ENCODE measurements around the gene UGT1A6. TPM values are rescaled to one million over a fixed set of nuclear protein-coding genes. Genes with fewer than 3 reads are reported as not detected.

The UGT1A6 gene
- total and polyA plus RNA-seq, 2 of the 13 experiments (the other 11 are each of a cell fraction or from before 2014, with no cell fraction given) = 0.25 TPM; not detected in 1

DNA sequence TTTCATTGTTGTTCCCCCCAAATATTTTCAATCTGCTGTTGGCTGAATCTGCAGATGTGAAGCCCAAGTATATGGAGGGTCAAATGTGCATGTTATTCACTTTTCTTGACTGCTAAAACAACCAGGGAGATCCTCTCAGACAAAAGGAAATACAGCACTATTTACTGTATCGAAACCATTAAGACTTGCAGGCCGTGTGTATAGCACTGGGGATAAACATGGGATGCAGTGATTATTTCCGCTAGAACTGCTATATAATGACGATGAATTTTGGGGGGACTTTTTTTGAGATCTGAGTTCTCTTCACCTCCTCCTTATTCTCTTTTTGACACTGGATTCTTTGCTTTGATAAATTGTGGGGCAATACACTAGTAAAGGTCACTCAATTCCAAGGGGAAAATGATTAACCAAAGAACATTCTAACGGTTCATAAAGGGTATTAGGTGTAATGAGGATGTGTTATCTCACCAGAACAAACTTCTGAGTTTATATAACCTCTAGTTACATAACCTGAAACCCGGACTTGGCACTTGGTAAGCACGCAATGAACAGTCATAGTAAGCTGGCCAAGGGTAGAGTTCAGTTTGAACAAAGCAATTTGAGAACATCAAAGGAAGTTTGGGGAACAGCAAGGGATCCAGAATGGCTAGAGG, 63.9 kb downstream of the UGT1A6 start:
- CTCF ChIA-PET (ENCODE audit: low intra/inter-chr PET ratio, low total read pairs) = no interaction called here
- H3K27me3 ChIP-seq (ENCODE audit: control insufficient read depth in 1 of 2, insufficient read depth in 2 of 2, low read length in 2 of 2) = peaks cover 7 to 80% of the 10 kb centered on the region in 2 experiments; a peak in 4 of 5 replicates
- peak overlapping the region; percentile 36 for H3K27ac ChIP-seq (ENCODE audit: extremely low read length, insufficient read depth, low read length)
- H3K36me3 ChIP-seq (replicated peaks in 1 of 2; ENCODE audit: control insufficient read depth in 1 of 2, insufficient read depth in 2 of 2, low read length in 2 of 2) = no peaks in the 10 kb centered on the region
- peak; percentile 95 for FAIRE-seq
- WGBS (ENCODE audit: low lambda C conversion rate) = 2% methylated on average over 7 of the region's 7 CpGs
- H3K9ac ChIP-seq (ENCODE audit: insufficient read depth, low read depth, low read length) = no peak overlapping the region
- H3K4me1 ChIP-seq (ENCODE audit: insufficient read depth, low read length) = peaks cover 46% of the 10 kb centered on the region
- peak overlapping the region; percentile 29; the same call in 1 of the 2 replicates for H3K4me2 ChIP-seq (ENCODE audit: low read depth, low read length)
- no peak overlapping the region for H2AFZ ChIP-seq (ENCODE audit: low read length)
- ATAC-seq = peak; percentile 91
- in situ Hi-C loops (cut with HindIII; ENCODE audit: extremely low pct_ligation_motif_present, low pct_unique_long_range_greater_than_20kb) = no loop called here
- no peaks in the 10 kb centered on the region for H4K20me1 ChIP-seq (ENCODE audit: insufficient read depth, low read length)
- H3K4me3 ChIP-seq (replicated peaks in 1 of 3; ENCODE audit: insufficient read depth in 1 of 3, low read depth in 2 of 3, low read length in 3 of 3) = no peak overlapping the region
- intact Hi-C loops (cut with micrococcal nuclease; ENCODE audit: unreplicated experiment) = no loop called here
- no TSS peak for BruUV-seq (replicated peaks)
- POLR2A ChIA-PET = interaction anchor here (2.3 kb wide), 1 partner anchor 11 kb away, joined by 9 read pairs; no protein-coding TSS in a partner anchor
- H3K9me3 ChIP-seq (ENCODE audit: low read length) = peaks cover 7% of the 10 kb centered on the region
- H3K79me2 ChIP-seq (ENCODE audit: insufficient read depth, low read length) = no peaks in the 10 kb centered on the region
- DNase-seq (ENCODE audit: low spot score) = peak; percentile 96
- TF ChIP-seq, protein P1, sequence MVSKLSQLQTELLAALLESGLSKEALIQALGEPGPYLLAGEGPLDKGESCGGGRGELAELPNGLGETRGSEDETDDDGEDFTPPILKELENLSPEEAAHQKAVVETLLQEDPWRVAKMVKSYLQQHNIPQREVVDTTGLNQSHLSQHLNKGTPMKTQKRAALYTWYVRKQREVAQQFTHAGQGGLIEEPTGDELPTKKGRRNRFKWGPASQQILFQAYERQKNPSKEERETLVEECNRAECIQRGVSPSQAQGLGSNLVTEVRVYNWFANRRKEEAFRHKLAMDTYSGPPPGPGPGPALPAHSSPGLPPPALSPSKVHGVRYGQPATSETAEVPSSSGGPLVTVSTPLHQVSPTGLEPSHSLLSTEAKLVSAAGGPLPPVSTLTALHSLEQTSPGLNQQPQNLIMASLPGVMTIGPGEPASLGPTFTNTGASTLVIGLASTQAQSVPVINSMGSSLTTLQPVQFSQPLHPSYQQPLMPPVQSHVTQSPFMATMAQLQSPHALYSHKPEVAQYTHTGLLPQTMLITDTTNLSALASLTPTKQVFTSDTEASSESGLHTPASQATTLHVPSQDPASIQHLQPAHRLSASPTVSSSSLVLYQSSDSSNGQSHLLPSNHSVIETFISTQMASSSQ (IDR thresholded peaks at IDR 0.05; ENCODE audit: low read depth) = peak; percentile 98
- TF ChIP-seq, protein P1 (CRISPR knock-in tag; IDR thresholded peaks at IDR 0.05; ENCODE audit: borderline replicate concordance) = peak; percentile 98
- TF ChIP-seq, protein P2, sequence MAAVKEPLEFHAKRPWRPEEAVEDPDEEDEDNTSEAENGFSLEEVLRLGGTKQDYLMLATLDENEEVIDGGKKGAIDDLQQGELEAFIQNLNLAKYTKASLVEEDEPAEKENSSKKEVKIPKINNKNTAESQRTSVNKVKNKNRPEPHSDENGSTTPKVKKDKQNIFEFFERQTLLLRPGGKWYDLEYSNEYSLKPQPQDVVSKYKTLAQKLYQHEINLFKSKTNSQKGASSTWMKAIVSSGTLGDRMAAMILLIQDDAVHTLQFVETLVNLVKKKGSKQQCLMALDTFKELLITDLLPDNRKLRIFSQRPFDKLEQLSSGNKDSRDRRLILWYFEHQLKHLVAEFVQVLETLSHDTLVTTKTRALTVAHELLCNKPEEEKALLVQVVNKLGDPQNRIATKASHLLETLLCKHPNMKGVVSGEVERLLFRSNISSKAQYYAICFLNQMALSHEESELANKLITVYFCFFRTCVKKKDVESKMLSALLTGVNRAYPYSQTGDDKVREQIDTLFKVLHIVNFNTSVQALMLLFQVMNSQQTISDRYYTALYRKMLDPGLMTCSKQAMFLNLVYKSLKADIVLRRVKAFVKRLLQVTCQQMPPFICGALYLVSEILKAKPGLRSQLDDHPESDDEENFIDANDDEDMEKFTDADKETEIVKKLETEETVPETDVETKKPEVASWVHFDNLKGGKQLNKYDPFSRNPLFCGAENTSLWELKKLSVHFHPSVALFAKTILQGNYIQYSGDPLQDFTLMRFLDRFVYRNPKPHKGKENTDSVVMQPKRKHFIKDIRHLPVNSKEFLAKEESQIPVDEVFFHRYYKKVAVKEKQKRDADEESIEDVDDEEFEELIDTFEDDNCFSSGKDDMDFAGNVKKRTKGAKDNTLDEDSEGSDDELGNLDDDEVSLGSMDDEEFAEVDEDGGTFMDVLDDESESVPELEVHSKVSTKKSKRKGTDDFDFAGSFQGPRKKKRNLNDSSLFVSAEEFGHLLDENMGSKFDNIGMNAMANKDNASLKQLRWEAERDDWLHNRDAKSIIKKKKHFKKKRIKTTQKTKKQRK (IDR thresholded peaks at IDR 0.05; ENCODE audit: low read length) = no peak
- TF ChIP-seq ZNF331 (CRISPR knock-in tag; IDR thresholded peaks at IDR 0.05) (peak; percentile 36; the same call in 1 of the 2 replicates), ZNF317 (CRISPR knock-in tag; IDR thresholded peaks at IDR 0.05) (peak; percentile 74; the same call in 1 of the 2 replicates), TCF7 (IDR thresholded peaks at IDR 0.05; ENCODE audit: low read depth) (peak; percentile 100), ZNF256 (CRISPR knock-in tag; conservative IDR thresholded peaks at IDR 0.05) (no peak), IKZF1 (IDR thresholded peaks at IDR 0.05) (no peak)
- TF ChIP-seq, protein P3, sequence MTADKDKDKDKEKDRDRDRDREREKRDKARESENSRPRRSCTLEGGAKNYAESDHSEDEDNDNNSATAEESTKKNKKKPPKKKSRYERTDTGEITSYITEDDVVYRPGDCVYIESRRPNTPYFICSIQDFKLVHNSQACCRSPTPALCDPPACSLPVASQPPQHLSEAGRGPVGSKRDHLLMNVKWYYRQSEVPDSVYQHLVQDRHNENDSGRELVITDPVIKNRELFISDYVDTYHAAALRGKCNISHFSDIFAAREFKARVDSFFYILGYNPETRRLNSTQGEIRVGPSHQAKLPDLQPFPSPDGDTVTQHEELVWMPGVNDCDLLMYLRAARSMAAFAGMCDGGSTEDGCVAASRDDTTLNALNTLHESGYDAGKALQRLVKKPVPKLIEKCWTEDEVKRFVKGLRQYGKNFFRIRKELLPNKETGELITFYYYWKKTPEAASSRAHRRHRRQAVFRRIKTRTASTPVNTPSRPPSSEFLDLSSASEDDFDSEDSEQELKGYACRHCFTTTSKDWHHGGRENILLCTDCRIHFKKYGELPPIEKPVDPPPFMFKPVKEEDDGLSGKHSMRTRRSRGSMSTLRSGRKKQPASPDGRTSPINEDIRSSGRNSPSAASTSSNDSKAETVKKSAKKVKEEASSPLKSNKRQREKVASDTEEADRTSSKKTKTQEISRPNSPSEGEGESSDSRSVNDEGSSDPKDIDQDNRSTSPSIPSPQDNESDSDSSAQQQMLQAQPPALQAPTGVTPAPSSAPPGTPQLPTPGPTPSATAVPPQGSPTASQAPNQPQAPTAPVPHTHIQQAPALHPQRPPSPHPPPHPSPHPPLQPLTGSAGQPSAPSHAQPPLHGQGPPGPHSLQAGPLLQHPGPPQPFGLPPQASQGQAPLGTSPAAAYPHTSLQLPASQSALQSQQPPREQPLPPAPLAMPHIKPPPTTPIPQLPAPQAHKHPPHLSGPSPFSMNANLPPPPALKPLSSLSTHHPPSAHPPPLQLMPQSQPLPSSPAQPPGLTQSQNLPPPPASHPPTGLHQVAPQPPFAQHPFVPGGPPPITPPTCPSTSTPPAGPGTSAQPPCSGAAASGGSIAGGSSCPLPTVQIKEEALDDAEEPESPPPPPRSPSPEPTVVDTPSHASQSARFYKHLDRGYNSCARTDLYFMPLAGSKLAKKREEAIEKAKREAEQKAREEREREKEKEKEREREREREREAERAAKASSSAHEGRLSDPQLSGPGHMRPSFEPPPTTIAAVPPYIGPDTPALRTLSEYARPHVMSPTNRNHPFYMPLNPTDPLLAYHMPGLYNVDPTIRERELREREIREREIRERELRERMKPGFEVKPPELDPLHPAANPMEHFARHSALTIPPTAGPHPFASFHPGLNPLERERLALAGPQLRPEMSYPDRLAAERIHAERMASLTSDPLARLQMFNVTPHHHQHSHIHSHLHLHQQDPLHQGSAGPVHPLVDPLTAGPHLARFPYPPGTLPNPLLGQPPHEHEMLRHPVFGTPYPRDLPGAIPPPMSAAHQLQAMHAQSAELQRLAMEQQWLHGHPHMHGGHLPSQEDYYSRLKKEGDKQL (CRISPR knock-in tag; IDR thresholded peaks at IDR 0.05; ENCODE audit: low read depth) = peak; percentile 100

Measured in HepG2 (cell line).